Occipital lobe (tissue), 2 donors: ENCODE data around the gene HS3ST6. TPM values are rescaled to one million over a fixed set of nuclear protein-coding genes. Genes with fewer than 3 reads are reported as not detected.
"Not testable (repeated sequence)": the region's sequence is repeated elsewhere in the genome, so short reads cannot be mapped to it uniquely, and the experiment has no call there.

Source experiments
- DNase-seq: peaks from one replicate; lab custom pipeline; 2025; lab: John Stamatoyannopoulos, UW
- total RNA-seq: library from RNA; depleted of rRNA; stranded (reverse); fragments of >200 nt; gene quantifications from one replicate; pipeline ENCODE4 v1.2.3, GENCODE V29; 2014

The HS3ST6 gene
- total RNA-seq, 1 donor from 2014 or later = not detected

GRCh38 chr16:1908184-1908583 lies 10.0 kb downstream of the HS3ST6 start:
- no peak for DNase-seq

DNA sequence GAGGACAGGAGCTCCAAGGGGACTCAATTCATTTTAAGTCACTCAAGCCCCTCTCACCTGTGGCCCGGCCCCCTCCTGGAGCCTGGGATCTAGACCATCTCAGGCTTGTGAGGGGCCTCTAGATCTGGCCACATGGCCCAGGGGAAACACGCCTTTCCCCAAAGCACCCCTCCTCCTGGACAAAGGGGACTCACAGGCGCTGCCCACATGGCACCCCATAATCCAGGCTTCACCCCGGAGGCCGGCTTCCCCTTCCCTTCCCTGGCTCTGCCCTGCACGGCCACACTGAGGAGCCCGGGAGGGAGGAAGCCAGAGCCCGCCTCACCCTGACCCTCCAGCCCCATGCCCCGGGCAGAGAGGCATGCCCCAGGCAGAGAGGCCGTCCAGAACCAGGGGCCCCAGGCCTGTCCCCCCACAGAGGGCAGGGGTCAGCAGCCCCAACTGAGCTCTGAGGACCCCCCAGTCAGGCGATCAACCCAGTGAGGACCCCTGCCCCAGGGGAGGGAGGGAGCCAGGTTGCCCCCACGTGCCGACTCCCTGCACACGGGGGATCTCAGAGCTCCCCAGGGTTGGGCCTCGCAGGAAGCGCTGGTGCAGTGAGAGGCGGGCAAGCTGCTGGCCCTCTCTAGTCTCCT lies 10.9 kb downstream of the HS3ST6 start:
- no peak for DNase-seq

DNA sequence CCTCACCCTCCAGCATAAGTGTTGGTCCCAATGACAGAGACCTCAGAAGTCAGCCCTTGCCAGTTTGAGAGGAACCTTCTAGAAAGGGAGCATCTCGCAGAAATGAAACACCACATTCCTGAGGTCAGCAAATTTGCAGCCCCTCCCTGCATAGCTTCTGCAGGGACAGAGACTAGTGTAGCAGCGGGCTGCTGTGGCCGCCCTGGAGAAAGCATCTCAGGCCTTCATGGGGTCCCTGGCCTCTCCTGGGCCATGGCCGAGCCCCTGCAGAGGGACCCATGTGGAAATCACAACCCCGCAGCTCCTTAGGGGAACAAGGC lies 11.4 kb downstream of the HS3ST6 start:
- DNase-seq = no peak

DNA sequence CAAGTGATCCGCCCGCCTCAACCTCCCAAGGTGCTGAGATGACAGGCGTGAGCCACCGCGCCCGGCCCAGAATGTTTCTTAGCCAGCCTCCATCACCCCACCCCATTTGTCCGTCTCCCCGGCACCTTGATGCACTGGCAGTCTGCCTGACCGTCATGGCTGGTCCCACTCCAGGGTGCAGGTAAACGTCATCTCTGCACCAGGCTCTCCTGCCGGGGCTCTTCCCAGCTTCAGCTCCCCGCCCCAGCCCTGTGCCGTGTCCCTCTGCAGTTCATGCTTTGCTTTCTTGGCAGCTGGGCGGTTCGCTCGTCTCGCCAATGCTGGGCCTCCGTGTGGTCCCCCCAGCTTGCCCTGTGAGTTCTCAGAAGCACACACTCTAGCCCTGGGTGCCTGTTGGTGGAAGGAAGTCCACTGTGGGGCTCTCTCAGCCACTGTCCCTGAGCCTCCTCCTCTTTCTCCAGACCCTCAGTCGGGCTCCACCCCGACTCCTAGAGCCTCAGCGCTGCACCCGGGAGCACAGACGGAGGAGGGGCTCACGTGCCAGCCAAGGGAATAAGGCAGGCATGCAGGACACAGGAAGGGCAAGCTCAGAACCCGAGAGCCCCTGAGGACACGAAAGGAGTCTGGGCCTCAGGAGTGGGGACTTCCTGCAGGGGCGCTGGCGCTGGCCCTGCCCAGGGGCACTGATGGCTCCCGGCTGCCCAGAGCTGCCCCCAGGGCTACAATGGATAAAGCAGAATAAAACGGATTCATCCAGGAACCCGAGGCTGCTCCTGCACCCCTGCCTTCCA lies 12.0 kb downstream of the HS3ST6 start:
- no peak for DNase-seq

DNA sequence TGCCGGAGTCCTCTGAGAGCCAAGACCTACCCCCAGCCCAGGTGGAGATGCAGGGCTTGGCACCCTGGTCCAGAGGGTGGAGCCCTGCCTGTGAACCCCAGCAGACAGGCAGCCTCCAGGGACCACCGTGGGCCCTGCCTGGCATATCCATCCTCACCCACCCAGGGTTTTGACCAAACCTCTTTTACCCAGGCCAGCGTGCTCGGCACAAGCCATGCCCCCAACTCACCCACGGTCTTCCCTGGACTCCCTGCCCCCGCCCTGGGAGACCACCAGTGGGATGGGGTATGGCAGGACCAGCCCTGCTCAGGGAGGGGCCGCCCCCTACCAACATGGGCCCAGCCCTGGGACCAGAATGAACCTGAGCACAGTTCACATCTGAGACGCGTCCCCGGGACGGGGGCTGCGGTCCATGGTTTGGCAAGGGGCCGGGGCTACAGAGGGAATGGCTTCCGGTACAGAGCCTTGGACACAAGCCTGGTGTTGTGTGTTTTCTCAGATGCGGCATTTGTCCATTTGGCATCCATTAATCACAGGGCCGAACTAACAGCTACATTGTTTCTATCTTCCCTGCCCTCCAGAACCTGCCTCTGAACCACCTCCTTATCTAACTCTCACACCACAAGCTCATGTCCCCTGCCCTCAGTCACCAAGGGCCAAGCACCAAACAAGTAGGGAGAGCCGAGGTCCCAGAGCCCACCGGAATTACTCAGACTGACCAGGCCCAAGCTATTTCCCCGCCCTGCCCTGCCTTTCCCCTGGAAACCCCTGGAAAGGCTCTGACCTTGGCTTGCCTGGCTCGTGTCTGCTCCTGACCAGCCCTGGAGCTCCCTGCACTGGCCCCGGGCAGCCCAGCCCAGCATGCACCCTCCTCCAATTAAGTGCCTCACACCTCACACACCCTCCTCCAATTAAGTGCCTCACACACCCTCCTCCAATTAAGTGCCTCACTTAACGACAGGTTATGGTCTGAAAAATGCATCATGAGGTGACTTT lies 14.1 kb downstream of the HS3ST6 start:
- DNase-seq = no peak

DNA sequence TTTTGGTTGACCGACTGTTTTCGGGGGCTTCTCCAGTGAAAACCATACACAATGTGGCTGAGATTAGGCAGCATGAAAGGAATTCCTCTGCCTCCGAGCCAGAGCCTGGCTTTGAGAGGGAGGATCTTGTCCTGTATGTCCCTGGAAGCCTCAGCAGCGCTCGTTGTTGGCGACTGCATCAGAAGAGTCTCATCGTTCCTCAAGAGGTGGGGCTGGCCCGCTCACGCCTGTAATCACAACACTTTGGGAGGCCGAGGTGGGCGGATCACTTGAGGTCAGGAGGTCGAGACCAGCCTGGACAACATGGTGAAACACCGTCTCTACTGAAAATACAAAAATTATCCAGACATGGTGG lies 15.0 kb downstream of the HS3ST6 start:
- no peak for DNase-seq

- DNase-seq = no peak
Measured at GRCh38 chr16:1902547-1903219, 15.5 kb downstream of the HS3ST6 start.

DNA sequence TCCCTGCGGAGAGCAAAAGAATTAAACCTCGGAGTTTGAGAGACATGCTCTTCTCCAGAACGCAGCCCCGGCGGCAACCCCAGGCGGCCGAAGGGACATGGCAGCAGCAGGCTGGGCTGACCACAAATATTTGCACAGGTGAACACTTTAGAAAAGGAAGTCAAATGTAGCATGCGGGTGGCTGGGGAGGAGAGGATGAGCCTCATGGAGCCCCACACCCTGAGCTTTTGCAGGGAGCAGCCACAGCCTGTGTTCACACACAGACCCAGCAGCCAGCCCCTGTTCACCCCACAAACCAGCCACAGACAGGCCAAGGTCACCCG lies 17.8 kb downstream of the HS3ST6 start:
- no peak for DNase-seq

GRCh38 chr16:1899641-1900451 lies 18.4 kb downstream of the HS3ST6 start:
- no peak for DNase-seq

- DNase-seq = not testable (repeated sequence)
Measured at GRCh38 chr16:1897692-1898091, 20.5 kb downstream of the HS3ST6 start.

GRCh38 chr16:1895949-1896675 lies 22.1 kb downstream of the HS3ST6 start:
- no peak for DNase-seq

DNA sequence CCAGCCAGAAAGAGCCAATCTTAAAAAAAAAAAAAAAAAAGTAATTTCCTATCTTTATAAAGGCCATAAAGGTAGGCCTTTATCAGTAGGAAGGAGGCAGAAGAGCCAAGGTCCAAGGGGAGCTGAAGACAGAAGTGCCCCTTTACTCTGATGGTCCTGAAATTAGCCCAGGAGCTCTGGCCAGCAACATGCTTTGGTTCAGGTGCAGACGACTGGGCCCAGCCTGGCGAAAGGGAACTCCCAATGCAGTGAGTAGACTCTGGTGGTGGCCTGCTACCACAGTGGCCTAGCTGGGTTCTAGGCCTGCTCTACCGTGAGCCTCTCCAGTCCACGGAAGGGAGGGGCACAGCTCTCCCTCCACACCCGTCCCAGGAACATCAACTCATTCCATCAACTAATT lies 23.1 kb downstream of the HS3ST6 start:
- DNase-seq = no peak

DNA sequence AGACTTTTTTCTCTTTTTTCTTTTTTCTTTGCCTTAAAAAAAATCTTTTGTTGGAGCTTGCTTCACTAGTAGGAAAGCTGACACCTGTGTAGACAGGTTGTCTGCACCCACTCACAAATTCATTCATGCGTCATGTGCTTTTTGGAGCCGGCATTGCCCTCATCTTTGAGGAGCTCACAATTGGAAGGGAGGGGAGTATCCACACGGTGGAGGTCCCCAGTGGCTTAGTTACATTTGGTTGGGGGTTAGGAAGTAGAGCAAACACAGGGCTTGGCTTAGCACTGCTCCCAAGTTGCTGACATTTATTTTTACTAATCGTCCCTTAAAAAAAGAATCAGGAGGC lies 27.5 kb downstream of the HS3ST6 start:
- DNase-seq = no peak

DNA sequence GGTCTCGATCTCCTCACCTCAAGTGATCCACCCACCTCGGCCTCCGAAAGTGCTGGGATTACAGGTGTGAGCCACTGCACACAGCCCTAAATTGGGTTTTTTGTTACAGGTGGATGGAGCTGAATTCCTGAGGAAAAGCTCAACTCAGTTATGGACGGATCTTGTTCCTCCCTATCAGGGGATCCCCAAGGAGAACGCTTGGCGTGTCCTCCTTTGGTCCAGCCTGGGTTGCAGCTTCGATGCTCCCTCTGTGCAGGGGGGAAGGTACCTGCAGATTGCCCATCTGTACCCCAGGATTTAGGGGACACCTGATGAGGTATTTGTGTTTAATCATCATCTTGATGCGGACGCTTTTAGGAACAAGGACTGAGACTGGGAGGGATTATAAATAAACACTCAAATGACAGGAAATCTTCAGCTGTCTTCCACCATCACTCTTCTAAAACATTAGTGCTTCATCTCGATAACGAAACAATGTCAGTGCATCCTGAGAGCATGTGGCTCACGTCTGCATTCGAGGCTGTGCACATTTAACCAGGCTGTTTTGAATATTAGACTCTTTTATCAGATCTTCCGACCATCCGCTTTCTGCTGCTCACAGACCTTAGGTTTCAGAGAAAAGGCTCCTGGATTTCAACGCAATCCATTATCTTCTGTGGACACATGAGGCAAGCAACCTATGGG lies 28.0 kb downstream of the HS3ST6 start:
- DNase-seq = no peak

- no peak for DNase-seq
Measured at GRCh38 chr16:1887711-1888354, 30.4 kb downstream of the HS3ST6 start.

- no peak for DNase-seq
Measured at GRCh38 chr16:1884889-1885288, 33.3 kb downstream of the HS3ST6 start.

GRCh38 chr16:1884155-1884760 lies 34.0 kb downstream of the HS3ST6 start:
- no peak for DNase-seq

- DNase-seq = not testable (repeated sequence)
Measured at GRCh38 chr16:1881172-1881571, 37.0 kb downstream of the HS3ST6 start.

DNA sequence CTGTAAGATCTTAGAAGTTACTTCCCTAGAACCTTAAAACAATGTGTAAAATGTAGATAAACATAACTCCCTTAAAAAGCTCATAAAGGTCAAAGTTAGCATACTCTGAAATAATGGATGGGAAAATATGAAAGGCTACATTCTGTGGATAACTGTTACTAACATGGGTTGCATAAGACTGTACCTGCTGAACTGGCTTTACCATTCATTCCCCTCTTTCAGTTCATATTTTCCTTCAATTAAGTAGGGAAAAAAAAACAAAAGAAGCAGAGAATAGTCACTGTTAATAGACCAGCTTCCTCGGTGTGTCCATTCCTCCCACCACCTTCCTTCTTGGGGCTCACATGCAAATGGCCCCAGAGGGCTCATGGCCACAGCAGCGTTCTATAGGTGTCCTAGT lies 38.7 kb downstream of the HS3ST6 start:
- DNase-seq = no peak
